GM19455 (cell line): ENCODE results near the gene MYO5B.

Experiments used
- ATAC-seq: cut with Tn5 transposase; IDR thresholded peaks from one replicate; pipeline ENCODE4 v1.9.1; 2021; ENCODE audit not compliant: unreplicated experiment

The MYO5B gene

GRCh38 chr18:50154420-50154819 is 40.5 kb downstream of the MYO5B start:
- ATAC-seq: no peak

- no peak for ATAC-seq
Measured at GRCh38 chr18:50152900-50153299, 42.0 kb downstream of the MYO5B start.

GRCh38 chr18:50151926-50152325 is 43.0 kb downstream of the MYO5B start:
- ATAC-seq: no peak

GRCh38 chr18:50144540-50144939 is 50.4 kb downstream of the MYO5B start:
- no peak for ATAC-seq

- no peak for ATAC-seq
Measured at GRCh38 chr18:50143886-50144285, 51.1 kb downstream of the MYO5B start.

- ATAC-seq: no peak
Measured at GRCh38 chr18:50143294-50143693, 51.7 kb downstream of the MYO5B start.

GRCh38 chr18:50142441-50143120 is 52.4 kb downstream of the MYO5B start:
- ATAC-seq: no peak

GRCh38 chr18:50138181-50139064 is 56.5 kb downstream of the MYO5B start:
- no peak for ATAC-seq

- no peak for ATAC-seq
Measured at GRCh38 chr18:50135903-50136302, 59.0 kb downstream of the MYO5B start.

GRCh38 chr18:50133526-50133925 is 61.4 kb downstream of the MYO5B start:
- ATAC-seq: no peak

- no peak for ATAC-seq
Measured at GRCh38 chr18:50131591-50131990, 63.4 kb downstream of the MYO5B start.

- no peak for ATAC-seq
Measured at GRCh38 chr18:50128506-50129271, 66.3 kb downstream of the MYO5B start.

- ATAC-seq: no peak
Measured at GRCh38 chr18:50127516-50128210, 67.3 kb downstream of the MYO5B start.

GRCh38 chr18:50126471-50126870 is 68.5 kb downstream of the MYO5B start:
- ATAC-seq: no peak

- no peak for ATAC-seq
Measured at GRCh38 chr18:50125456-50125855, 69.5 kb downstream of the MYO5B start.

GRCh38 chr18:50119296-50119695 is 75.7 kb downstream of the MYO5B start:
- ATAC-seq: no peak

- ATAC-seq: no peak
Measured at GRCh38 chr18:50117863-50118262, 77.1 kb downstream of the MYO5B start.

- ATAC-seq: no peak
Measured at GRCh38 chr18:50115095-50115494, 79.9 kb downstream of the MYO5B start.

GRCh38 chr18:50114448-50114847 is 80.5 kb downstream of the MYO5B start:
- ATAC-seq: no peak

- ATAC-seq: no peak
Measured at GRCh38 chr18:50113726-50114125, 81.2 kb downstream of the MYO5B start.

- no peak for ATAC-seq
Measured at GRCh38 chr18:50111398-50111797, 83.5 kb downstream of the MYO5B start.
